Stimulated activated CD4-positive, alpha-beta T cell treated with anti-CD3 and anti-CD28 coated beads, Interleukin-4, amount 100 ng/mL, for 4 hours (primary cell): ENCODE results near the gene RPS19BP1.
"Not testable (repeated sequence)": the region's sequence is repeated elsewhere in the genome, so short reads cannot be mapped to it uniquely, and the experiment has no call there.

Experiments used
- DNase-seq, 2 experiments: peaks; one replicate each; pipeline ENCODE4 v3.0.0-alpha.2; 2020

RPS19BP1 gene

GRCh38 chr22:39527481-39527961, 5.0 kb downstream of the RPS19BP1 start:
- DNase-seq, result no peak

- DNase-seq, result no peak
Measured at GRCh38 chr22:39526736-39527171, 5.8 kb downstream of the RPS19BP1 start.

GRCh38 chr22:39525658-39525975, 6.9 kb downstream of the RPS19BP1 start:
- no peak for DNase-seq

GRCh38 chr22:39524753-39525657, 7.5 kb downstream of the RPS19BP1 start:
- DNase-seq, result no peak

- no peak for DNase-seq
Measured at GRCh38 chr22:39524089-39524752, 8.3 kb downstream of the RPS19BP1 start.

GRCh38 chr22:39522567-39523300, 9.8 kb downstream of the RPS19BP1 start:
- DNase-seq, result no peak

- not testable (repeated sequence) for DNase-seq
Measured at GRCh38 chr22:39522091-39522490, 10.5 kb downstream of the RPS19BP1 start.

- DNase-seq, result not testable (repeated sequence)
Measured at GRCh38 chr22:39521106-39521885, 11.3 kb downstream of the RPS19BP1 start.

- peak; percentile 85 to 91 for DNase-seq
Measured at GRCh38 chr22:39520226-39521105, 12.1 kb downstream of the RPS19BP1 start, which contains the start of gene ATF4. Gene ATF4 (plus strand): TSS chr22:39520562. CDS start chr22:39521446, 884 bp downstream.

GRCh38 chr22:39519681-39520225, 12.8 kb downstream of the RPS19BP1 start:
- peak; percentile 91 to 96 for DNase-seq

GRCh38 chr22:39518996-39519680, 13.4 kb downstream of the RPS19BP1 start:
- no peak for DNase-seq

- DNase-seq, result no peak
Measured at GRCh38 chr22:39518144-39518786, 14.3 kb downstream of the RPS19BP1 start.

GRCh38 chr22:39517470-39517869, 15.1 kb downstream of the RPS19BP1 start:
- DNase-seq, result no peak

- no peak for DNase-seq
Measured at GRCh38 chr22:39515266-39516050, 17.1 kb downstream of the RPS19BP1 start.

- DNase-seq, result peak in 1 of 2 experiments; percentile 47
Measured at GRCh38 chr22:39514373-39514973, 18.1 kb downstream of the RPS19BP1 start.

GRCh38 chr22:39513791-39514190, 18.8 kb downstream of the RPS19BP1 start:
- DNase-seq, result no peak

- no peak for DNase-seq
Measured at GRCh38 chr22:39512026-39512425, 20.5 kb downstream of the RPS19BP1 start.

GRCh38 chr22:39511226-39511625, 21.3 kb downstream of the RPS19BP1 start:
- DNase-seq, result no peak
